OCI-LY7 (cell line): ENCODE data around the gene SLC38A9. TPM values are rescaled to one million over a fixed set of nuclear protein-coding genes. Genes with fewer than 3 reads are reported as not detected.

Experiments
- BruUV-seq: library from RNA; stranded (reverse); fragments of 400-500 nt; replicated peaks from 2 replicates; lab custom pipeline; 2021; lab: Mats Ljungman, UMichigan
- CTCF ChIA-PET: fragments of 300-600 bp; sonication (Branson Sonifier 250); formaldehyde crosslinking; loops from one replicate; lab custom pipeline; 2022; ENCODE audit warnings: antibody characterized with exemption; ENCODE audit not compliant: unreplicated experiment; lab: Charles Lee
- POLR2A ChIA-PET: fragments of 300-600 bp; sonication (Branson Sonifier 250); formaldehyde crosslinking; loops from one replicate; lab custom pipeline; 2022; ENCODE audit warnings: antibody characterized with exemption; lab: Charles Lee
- DNase-seq: peaks from one replicate; pipeline ENCODE4 v3.0.0-alpha.2; 2015; ENCODE audit warnings: low spot score
- H2AFZ ChIP-seq: fragments of 200-600 bp; sonication (generic), shearing (Covaris generic); 2 replicates; pipeline ENCODE4 v1.6.1; 2014; ENCODE audit warnings: mild to moderate bottlenecking, antibody characterized with exemption, low read length, moderate library complexity
- H3K27ac ChIP-seq: fragments of 200-600 bp; sonication (generic); 2 replicates; pipeline ENCODE4 v1.5.1; 2014; ENCODE audit warnings: mixed run types, low read depth, mild to moderate bottlenecking, moderate library complexity, low read length, inconsistent platforms; ENCODE audit not compliant: poor library complexity, severe bottlenecking
- H3K36me3 ChIP-seq: fragments of 200-600 bp; sonication (generic); 2 replicates; pipeline ENCODE4 v1.6.1; 2014; ENCODE audit warnings: mild to moderate bottlenecking, antibody characterized with exemption, low read length, moderate library complexity, mixed read lengths; ENCODE audit not compliant: insufficient read depth
- H3K4me1 ChIP-seq: fragments of 200-600 bp; sonication (generic); 2 replicates; pipeline ENCODE4 v1.5.1; 2014; ENCODE audit warnings: mild to moderate bottlenecking, low read length; ENCODE audit not compliant: insufficient read depth, poor library complexity, severe bottlenecking
- H3K4me2 ChIP-seq: fragments of 200-600 bp; sonication (generic); 2 replicates; pipeline ENCODE4 v1.6.1; 2014; ENCODE audit warnings: mild to moderate bottlenecking, low read length
- H3K4me3 ChIP-seq: fragments of 200-600 bp; sonication (generic); 2 replicates; pipeline ENCODE4 v1.5.1; 2014; ENCODE audit warnings: mild to moderate bottlenecking, low read depth, low read length; ENCODE audit not compliant: poor library complexity, severe bottlenecking
- H3K79me2 ChIP-seq: fragments of 200-600 bp; sonication (generic); 2 replicates; pipeline ENCODE4 v1.6.1; 2016; ENCODE audit warnings: low read depth, mild to moderate bottlenecking, low read length, moderate library complexity, mixed read lengths; ENCODE audit not compliant: insufficient read depth
- H3K9me2 ChIP-seq: fragments of 200-600 bp; sonication (generic); 2 replicates; pipeline ENCODE4 v1.6.1; 2016; ENCODE audit warnings: mild to moderate bottlenecking, low read length, mixed read lengths; ENCODE audit not compliant: insufficient read depth
- H3K9me3 ChIP-seq: fragments of 200-600 bp; sonication (generic); 2 replicates; pipeline ENCODE4 v1.6.1; 2014; ENCODE audit warnings: mild to moderate bottlenecking, mixed run types, low read length, mixed read lengths
- H4K20me1 ChIP-seq: fragments of 200-600 bp; sonication (generic); 2 replicates; pipeline ENCODE4 v1.6.1; 2014; ENCODE audit warnings: mild to moderate bottlenecking, antibody characterized with exemption, low read length, moderate library complexity, mixed read lengths; ENCODE audit not compliant: insufficient read depth
- EZH2phosphoT487 ChIP-seq: fragments of 200-600 bp; sonication (generic); IDR thresholded peaks from 2 replicates; pipeline ENCODE4 v1.6.1; 2018; ENCODE audit warnings: low read depth, borderline replicate concordance, mild to moderate bottlenecking, mixed run types, antibody characterized with exemption, low read length, moderate library complexity, mixed read lengths
- intact Hi-C: fragments of 100-400 bp; cut with micrococcal nuclease; formaldehyde crosslinking; loops from one replicate; pipeline ENCODE4 v1.10.0; 2022; ENCODE audit not compliant: unreplicated experiment
- total RNA-seq, 2 experiments: library from RNA; depleted of rRNA in 1 of 2; stranded (reverse); fragments of >200 nt in 1 of 2; shearing (Covaris generic) in 1 of 2; gene quantifications; 2 replicates each; pipeline ENCODE4 v1.2.3, GENCODE V29; 2014 to 2022
- TF ChIP-seq, protein P1 (sequence below): fragments of 200-600 bp; sonication (generic); conservative IDR thresholded peaks from 2 replicates; pipeline ENCODE4 v1.5.1; 2014; ENCODE audit warnings: mild to moderate bottlenecking, antibody characterized with exemption, low read length, moderate library complexity, mixed read lengths

SLC38A9 gene
- total RNA-seq, 2 experiments from 2014 or later: 20.1 to 27.7 TPM

- CTCF ChIA-PET: no interaction called here
- intact Hi-C loops: no loop called here
Measured at GRCh38 chr5:55624841-55625588, 87.1 kb downstream of the SLC38A9 start.

GRCh38 chr5:55623789-55624188 lies 88.3 kb downstream of the SLC38A9 start:
- Histone ChIP-seq H4K20me1 (no peaks in the 10 kb centered on the region), H3K36me3 (no peaks in the 10 kb centered on the region), H3K9me3 (no peaks in the 10 kb centered on the region), H3K4me1 (no peaks in the 10 kb centered on the region), H2AFZ (no peak overlapping the region), H3K9me2 (peaks cover 4% of the 10 kb centered on the region; the same call in 1 of the 2 replicates), H3K27ac (no peak overlapping the region), H3K79me2 (no peaks in the 10 kb centered on the region), H3K4me2 (no peak overlapping the region), H3K4me3 (no peak overlapping the region)
- CTCF ChIA-PET: no interaction called here
- POLR2A ChIA-PET: interaction anchor here (0.7 kb wide), 1 partner anchor 1097 kb away, joined by 3 read pairs; no protein-coding TSS in a partner anchor
- DNase-seq: no peak
- no TSS peak for BruUV-seq
- no peak for TF ChIP-seq EZH2phosphoT487
- TF ChIP-seq, protein P1, sequence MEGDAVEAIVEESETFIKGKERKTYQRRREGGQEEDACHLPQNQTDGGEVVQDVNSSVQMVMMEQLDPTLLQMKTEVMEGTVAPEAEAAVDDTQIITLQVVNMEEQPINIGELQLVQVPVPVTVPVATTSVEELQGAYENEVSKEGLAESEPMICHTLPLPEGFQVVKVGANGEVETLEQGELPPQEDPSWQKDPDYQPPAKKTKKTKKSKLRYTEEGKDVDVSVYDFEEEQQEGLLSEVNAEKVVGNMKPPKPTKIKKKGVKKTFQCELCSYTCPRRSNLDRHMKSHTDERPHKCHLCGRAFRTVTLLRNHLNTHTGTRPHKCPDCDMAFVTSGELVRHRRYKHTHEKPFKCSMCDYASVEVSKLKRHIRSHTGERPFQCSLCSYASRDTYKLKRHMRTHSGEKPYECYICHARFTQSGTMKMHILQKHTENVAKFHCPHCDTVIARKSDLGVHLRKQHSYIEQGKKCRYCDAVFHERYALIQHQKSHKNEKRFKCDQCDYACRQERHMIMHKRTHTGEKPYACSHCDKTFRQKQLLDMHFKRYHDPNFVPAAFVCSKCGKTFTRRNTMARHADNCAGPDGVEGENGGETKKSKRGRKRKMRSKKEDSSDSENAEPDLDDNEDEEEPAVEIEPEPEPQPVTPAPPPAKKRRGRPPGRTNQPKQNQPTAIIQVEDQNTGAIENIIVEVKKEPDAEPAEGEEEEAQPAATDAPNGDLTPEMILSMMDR: no peak
- intact Hi-C loops: no loop called here

More at GRCh38 chr5:55624841-55625588, 87.1 kb downstream of the SLC38A9 start:
- Histone ChIP-seq H2AFZ (no peak overlapping the region), H4K20me1 (no peaks in the 10 kb centered on the region), H3K36me3 (no peaks in the 10 kb centered on the region), H3K9me3 (no peaks in the 10 kb centered on the region), H3K9me2 (peaks cover 4% of the 10 kb centered on the region; the same call in 1 of the 2 replicates), H3K27ac (no peak overlapping the region), H3K4me3 (no peak overlapping the region), H3K79me2 (no peaks in the 10 kb centered on the region), H3K4me2 (no peak overlapping the region), H3K4me1 (no peaks in the 10 kb centered on the region)
- no peak for DNase-seq
- no TSS peak for BruUV-seq
- TF ChIP-seq, protein P1: no peak
- no peak for TF ChIP-seq EZH2phosphoT487
- POLR2A ChIA-PET: interaction anchor here (0.7 kb wide), 1 partner anchor 662 kb away, joined by 3 read pairs; no protein-coding TSS in a partner anchor

GRCh38 chr5:55622460-55622859 lies 89.7 kb downstream of the SLC38A9 start:
- H3K4me3 ChIP-seq: no peak overlapping the region
- BruUV-seq: no TSS peak
- H3K79me2 ChIP-seq: no peaks in the 10 kb centered on the region
- no peaks in the 10 kb centered on the region for H4K20me1 ChIP-seq
- H3K27ac ChIP-seq: no peak overlapping the region
- peaks cover 4% of the 10 kb centered on the region; the same call in 1 of the 2 replicates for H3K9me2 ChIP-seq
- ChIA-PET CTCF (no interaction called here), POLR2A (interaction anchor here (0.6 kb wide), 1 partner anchor 14 kb away, joined by 3 read pairs; no protein-coding TSS in a partner anchor)
- no peaks in the 10 kb centered on the region for H3K4me1 ChIP-seq
- intact Hi-C loops: no loop called here
- H3K9me3 ChIP-seq: no peaks in the 10 kb centered on the region
- no peaks in the 10 kb centered on the region for H3K36me3 ChIP-seq
- TF ChIP-seq EZH2phosphoT487: no peak
- TF ChIP-seq, protein P1: no peak
- no peak overlapping the region for H2AFZ ChIP-seq
- no peak for DNase-seq
- H3K4me2 ChIP-seq: no peak overlapping the region
